HepG2 (cell line): ENCODE data around the gene GLRA3. TPM values are rescaled to one million over a fixed set of nuclear protein-coding genes. Genes with fewer than 3 reads are reported as not detected.

Source experiments
- ATAC-seq: fragments of 200-7000 bp; cut with Tn5 transposase; 3 replicates; pipeline ENCODE4 v1.9.1; 2020; ENCODE audit warnings: mild to moderate bottlenecking, moderate library complexity
- BruUV-seq: library from RNA; stranded (reverse); fragments of 400-500 nt; replicated peaks from 2 replicates; lab custom pipeline; 2021; lab: Mats Ljungman, UMichigan
- CTCF ChIA-PET: fragments of 300-600 bp; formaldehyde crosslinking; extraction: SDS; loops from one replicate; lab custom pipeline; 2021; ENCODE audit warnings: low total read pairs, inconsistent platforms, low intra/inter-chr PET ratio; lab: Yijun Ruan, JAX
- POLR2A ChIA-PET: fragments of 350-600 bp; sonication (Branson Sonifier 250); formaldehyde crosslinking; loops from one replicate; lab custom pipeline; 2020; ENCODE audit warnings: antibody characterized with exemption, inconsistent platforms; lab: Yijun Ruan, JAX
- DNase-seq: peaks from one replicate; pipeline ENCODE4 v3.0.0-alpha.2; 2015; ENCODE audit warnings: low spot score
- FAIRE-seq: peaks from 3 replicates; lab custom pipeline; 2011; peaks lifted over from hg19 to GRCh38; lab: Jason Lieb, UNC
- H2AFZ ChIP-seq: one replicate; pipeline ENCODE4 v1.6.1; 2011; ENCODE audit warnings: low read length, inconsistent platforms
- H3K27ac ChIP-seq: fragments of 300-600 bp; 3 replicates; pipeline ENCODE4 v1.8.0; 2011; ENCODE audit warnings: mixed run types, mild to moderate bottlenecking, mixed read lengths, low read length, inconsistent platforms; ENCODE audit not compliant: insufficient read depth; ENCODE audit errors: extremely low read length
- H3K27me3 ChIP-seq, 2 experiments: fragments of 200-600 bp in 1 of 2; 2 replicates in 1 of 2; 3 replicates in 1 of 2; pipeline versions ENCODE4 v1.6.0 to v1.8.0; 2011; ENCODE audit warnings: low read length in 2 of 2, mild to moderate bottlenecking in 2 of 2, moderate library complexity in 2 of 2, inconsistent platforms in 1 of 2; ENCODE audit not compliant: insufficient read depth in 2 of 2, control insufficient read depth in 1 of 2
- H3K36me3 ChIP-seq, 2 experiments: fragments of 200-600 bp in 1 of 2; replicated peaks in 1 of 2; 2 replicates in 1 of 2; 3 replicates in 1 of 2; pipeline versions ENCODE4 v1.5.1 to v1.8.0; 2011; ENCODE audit warnings: low read length in 2 of 2, inconsistent platforms in 1 of 2; ENCODE audit not compliant: insufficient read depth in 2 of 2, control insufficient read depth in 1 of 2
- H3K4me1 ChIP-seq: 2 replicates; pipeline ENCODE4 v1.5.1; 2012; ENCODE audit warnings: low read length, inconsistent platforms; ENCODE audit not compliant: insufficient read depth
- H3K4me2 ChIP-seq: 2 replicates; pipeline ENCODE4 v1.6.0; 2011; ENCODE audit warnings: low read depth, low read length, inconsistent platforms
- H3K4me3 ChIP-seq, 3 experiments: fragments of 200-600 bp in 1 of 3; sonication (generic), shearing (Covaris generic) in 1 of 3; replicated peaks in 1 of 3; 2 replicates each; pipeline ENCODE4 v1.5.1; 2011 to 2016; ENCODE audit warnings: low read length in 3 of 3, inconsistent platforms in 2 of 3, low read depth in 2 of 3, mild to moderate bottlenecking in 2 of 3, control low read depth in 1 of 3, mixed read lengths in 1 of 3; ENCODE audit not compliant: insufficient read depth in 1 of 3
- H3K79me2 ChIP-seq: one replicate; pipeline ENCODE4 v1.6.1; 2011; ENCODE audit warnings: low read length, inconsistent platforms; ENCODE audit not compliant: insufficient read depth
- H3K9ac ChIP-seq: 2 replicates; pipeline ENCODE4 v1.6.0; 2011; ENCODE audit warnings: mild to moderate bottlenecking, low read depth, low read length, inconsistent platforms; ENCODE audit not compliant: insufficient read depth
- H3K9me3 ChIP-seq: 2 replicates; pipeline ENCODE4 v1.5.1; 2012; ENCODE audit warnings: mild to moderate bottlenecking, low read length
- H4K20me1 ChIP-seq: 2 replicates; pipeline ENCODE4 v1.6.0; 2011; ENCODE audit warnings: inconsistent platforms, mild to moderate bottlenecking, low read length, moderate library complexity; ENCODE audit not compliant: insufficient read depth
- ATF7 ChIP-seq, 2 experiments: fragments of 450-650 bp in 1 of 2; sonication (generic) in 1 of 2; formaldehyde crosslinking in 1 of 2; IDR thresholded peaks; 2 replicates each; pipeline versions ENCODE4 v1.4.0 to v1.6.1; 2016 to 2020; ENCODE audit warnings: antibody characterized with exemption in 1 of 2, mild to moderate bottlenecking in 1 of 2, missing genetic modification reagents in 1 of 2
- DPF2 ChIP-seq: sonication (generic); formaldehyde crosslinking; IDR thresholded peaks from 2 replicates; pipeline ENCODE4 v1.4.0; 2020; ENCODE audit warnings: mild to moderate bottlenecking, low read depth, missing genetic modification reagents, borderline replicate concordance
- DR1 ChIP-seq: sonication (generic); formaldehyde crosslinking; IDR thresholded peaks from 2 replicates; pipeline ENCODE4 v1.8.0; 2021; ENCODE audit warnings: mild to moderate bottlenecking, missing genetic modification reagents, inconsistent platforms
- KDM2A ChIP-seq: sonication (generic); formaldehyde crosslinking; IDR thresholded peaks from 2 replicates; pipeline ENCODE4 v1.4.0; 2020; ENCODE audit warnings: low read depth, missing genetic modification reagents, borderline replicate concordance
- NBN ChIP-seq: fragments of 450-650 bp; conservative IDR thresholded peaks from 2 replicates; pipeline ENCODE4 v1.6.1; 2017
- NFYB ChIP-seq: sonication (generic); formaldehyde crosslinking; IDR thresholded peaks from 2 replicates; pipeline ENCODE4 v1.4.0; 2020; ENCODE audit warnings: missing genetic modification reagents
- ZIK1 ChIP-seq: sonication (generic); formaldehyde crosslinking; IDR thresholded peaks from 2 replicates; pipeline ENCODE4 v1.5.0; 2020; ENCODE audit warnings: mild to moderate bottlenecking, low read depth, missing genetic modification reagents, borderline replicate concordance
- ZNF317 ChIP-seq: sonication (generic); formaldehyde crosslinking; IDR thresholded peaks from 2 replicates; pipeline ENCODE4 v1.5.0; 2020; ENCODE audit warnings: mild to moderate bottlenecking, missing genetic modification reagents
- ZNF773 ChIP-seq: sonication (generic); formaldehyde crosslinking; IDR thresholded peaks from 2 replicates; pipeline ENCODE4 v1.4.0; 2020; ENCODE audit warnings: missing genetic modification reagents, borderline replicate concordance
- ZNF775 ChIP-seq: sonication (generic); formaldehyde crosslinking; IDR thresholded peaks from 2 replicates; pipeline ENCODE4 v1.4.0; 2020; ENCODE audit warnings: missing genetic modification reagents, mild to moderate bottlenecking, moderate library complexity, borderline replicate concordance
- WGBS: methylation state at CpG from one replicate; pipeline ENCODE4 v1.1.6; 2017; ENCODE audit warnings: low lambda C conversion rate; 5-methylcytosine and 5-hydroxymethylcytosine counted together
- in situ Hi-C: cut with HindIII; loops from 2 replicates; pipeline ENCODE4 v1.10.0; 2017; ENCODE audit warnings: low pct_unique_long_range_greater_than_20kb; ENCODE audit not compliant: extremely low pct_ligation_motif_present
- intact Hi-C: fragments of 100-400 bp; cut with micrococcal nuclease; formaldehyde crosslinking; loops from one replicate; pipeline ENCODE4 v1.10.0; 2022; ENCODE audit not compliant: unreplicated experiment
- polyA plus RNA-seq, 8 experiments: library from polyadenylated mRNA; depleted of rRNA in 3 of 8; stranded (reverse) in 7 of 8; unstranded in 1 of 8; fragments of >200 nt; fragmentation: Illumina TruSeq in 4 of 8; extraction: Trizol in 4 of 8; gene quantifications; 2 replicates each; pipeline versions ENCODE4 v1.2.1 to v1.2.3, GENCODE V29; 2011 to 2016; ENCODE audit warnings: low read depth in 4 of 8, missing spikeins in 1 of 8, mixed read lengths in 1 of 8; ENCODE audit not compliant: insufficient read depth in 1 of 8
- total RNA-seq, 5 experiments: library from RNA; depleted of rRNA; stranded (reverse); fragments of >200 nt; fragmentation: Illumina TruSeq; extraction: Trizol; gene quantifications; 2 replicates each; pipeline ENCODE4 v1.2.3, GENCODE V29; 2016; ENCODE audit warnings: low read depth in 1 of 5
- TF ChIP-seq, protein P1 (sequence below): sonication (generic); formaldehyde crosslinking; IDR thresholded peaks from 2 replicates; pipeline ENCODE4 v1.4.0; 2020; ENCODE audit warnings: missing genetic modification reagents; ENCODE audit errors: not compliant biosample characterization
- TF ChIP-seq, protein P2 (sequence below): sonication (generic); formaldehyde crosslinking; IDR thresholded peaks from 2 replicates; pipeline ENCODE4 v1.5.0; 2020; ENCODE audit warnings: mild to moderate bottlenecking, missing genetic modification reagents, borderline replicate concordance

The GLRA3 gene
- total and polyA plus RNA-seq, 2 of the 13 experiments (the other 11 are each of a cell fraction or from before 2014, with no cell fraction given): not detected

DNA sequence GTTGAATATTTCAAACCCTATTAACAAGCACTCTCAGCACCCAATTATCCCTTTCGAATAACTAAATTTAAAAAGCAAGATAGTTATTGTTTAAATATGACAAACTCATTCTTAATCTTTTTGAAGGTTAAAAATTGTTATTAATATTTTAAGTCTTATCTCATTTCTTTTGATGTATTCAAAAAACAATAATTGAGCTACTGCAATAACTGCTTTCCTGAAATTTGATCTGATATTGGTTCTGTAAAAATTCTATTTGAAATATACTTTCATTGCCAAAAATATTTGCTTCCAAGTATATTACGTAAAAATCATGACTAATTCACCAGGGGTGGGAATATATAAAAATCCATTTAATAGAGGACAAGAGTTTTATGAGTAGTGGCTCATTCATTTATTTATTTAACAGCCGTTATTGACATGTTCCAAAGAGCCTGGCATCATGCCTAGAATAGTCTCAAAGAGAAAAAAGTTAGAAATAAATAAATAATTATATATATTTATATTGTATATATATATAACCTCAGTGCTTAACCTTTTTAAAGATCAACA is 34.4 kb downstream of the GLRA3 start:
- Histone ChIP-seq H3K79me2 (no peaks in the 10 kb centered on the region), H3K27me3 (no peaks in the 10 kb centered on the region), H3K36me3 (no peaks in the 10 kb centered on the region), H3K9me3 (peaks cover 8% of the 10 kb centered on the region; the same call in 1 of the 2 replicates), H4K20me1 (no peaks in the 10 kb centered on the region), H3K4me3 (no peak overlapping the region), H3K27ac (no peak overlapping the region), H3K4me1 (no peaks in the 10 kb centered on the region), H2AFZ (no peak overlapping the region), H3K4me2 (no peak overlapping the region), H3K9ac (no peak overlapping the region)
- ChIA-PET CTCF (no interaction called here), POLR2A (no interaction called here)
- BruUV-seq: no TSS peak
- WGBS: 2% methylated on average over 3 of the region's 3 CpGs
- no peak for DNase-seq
- intact Hi-C loops (no loop called here), in situ Hi-C loops (no loop called here)
- no peak for ATAC-seq
- no peak for FAIRE-seq
- TF ChIP-seq NBN (no peak), DPF2 (no peak), ZIK1 (CRISPR knock-in tag) (no peak), KDM2A (CRISPR knock-in tag) (no peak)
- TF ChIP-seq, protein P1, sequence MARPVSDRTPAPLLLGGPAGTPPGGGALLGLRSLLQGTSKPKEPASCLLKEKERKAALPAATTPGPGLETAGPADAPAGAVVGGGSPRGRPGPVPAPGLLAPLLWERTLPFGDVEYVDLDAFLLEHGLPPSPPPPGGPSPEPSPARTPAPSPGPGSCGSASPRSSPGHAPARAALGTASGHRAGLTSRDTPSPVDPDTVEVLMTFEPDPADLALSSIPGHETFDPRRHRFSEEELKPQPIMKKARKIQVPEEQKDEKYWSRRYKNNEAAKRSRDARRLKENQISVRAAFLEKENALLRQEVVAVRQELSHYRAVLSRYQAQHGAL (CRISPR knock-in tag): no peak

DNA sequence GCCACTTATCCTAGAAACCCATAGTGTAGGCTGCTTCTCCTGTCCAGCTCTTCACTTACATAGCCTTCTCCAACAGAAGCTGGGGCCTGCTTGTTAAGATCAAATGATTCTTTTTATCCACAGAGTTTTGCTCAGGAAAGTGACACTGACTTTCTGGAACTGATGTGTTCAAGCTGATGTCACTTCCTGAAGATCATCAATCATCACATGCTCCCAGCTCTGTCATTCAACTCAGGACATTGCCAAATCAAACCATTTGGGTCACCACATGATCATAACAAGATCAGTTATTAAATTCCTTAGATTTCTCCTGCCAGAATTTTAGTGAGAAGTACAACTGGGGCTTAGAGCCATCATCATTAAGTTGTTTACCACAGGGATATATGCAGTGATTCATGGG is 39.4 kb downstream of the GLRA3 start:
- ChIA-PET CTCF (no interaction called here), POLR2A (no interaction called here)
- FAIRE-seq: no peak
- H3K9me3 ChIP-seq: no peaks in the 10 kb centered on the region
- H3K9ac ChIP-seq: no peak overlapping the region
- no peaks in the 10 kb centered on the region for H3K27me3 ChIP-seq
- no peaks in the 10 kb centered on the region for H3K36me3 ChIP-seq
- H3K4me2 ChIP-seq: no peak overlapping the region
- ATAC-seq: no peak
- in situ Hi-C loops: no loop called here
- TF ChIP-seq ZNF775 (CRISPR knock-in tag) (no peak), ZNF773 (no peak), ZNF317 (CRISPR knock-in tag) (no peak), ATF7 (IDR thresholded peaks at IDR 0.05) (no peak), ATF7 (CRISPR knock-in tag; IDR thresholded peaks at IDR 0.05) (no peak), NFYB (CRISPR knock-in tag) (no peak), DR1 (CRISPR knock-in tag) (no peak)
- TF ChIP-seq, protein P2, sequence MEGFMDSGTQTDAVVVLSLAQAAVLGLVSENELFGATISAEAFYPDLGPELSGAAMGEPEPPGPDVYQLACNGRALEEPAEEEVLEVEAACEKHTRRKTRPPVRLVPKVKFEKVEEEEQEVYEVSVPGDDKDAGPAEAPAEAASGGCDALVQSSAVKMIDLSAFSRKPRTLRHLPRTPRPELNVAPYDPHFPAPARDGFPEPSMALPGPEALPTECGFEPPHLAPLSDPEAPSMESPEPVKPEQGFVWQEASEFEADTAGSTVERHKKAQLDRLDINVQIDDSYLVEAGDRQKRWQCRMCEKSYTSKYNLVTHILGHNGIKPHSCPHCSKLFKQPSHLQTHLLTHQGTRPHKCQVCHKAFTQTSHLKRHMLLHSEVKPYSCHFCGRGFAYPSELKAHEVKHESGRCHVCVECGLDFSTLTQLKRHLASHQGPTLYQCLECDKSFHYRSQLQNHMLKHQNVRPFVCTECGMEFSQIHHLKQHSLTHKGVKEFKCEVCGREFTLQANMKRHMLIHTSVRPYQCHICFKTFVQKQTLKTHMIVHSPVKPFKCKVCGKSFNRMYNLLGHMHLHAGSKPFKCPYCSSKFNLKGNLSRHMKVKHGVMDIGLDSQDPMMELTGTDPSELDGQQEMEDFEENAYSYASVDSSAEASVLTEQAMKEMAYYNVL (CRISPR knock-in tag): no peak
- no peak overlapping the region for H3K4me3 ChIP-seq
- no peak for DNase-seq
- no peak overlapping the region for H3K27ac ChIP-seq
- no peak overlapping the region for H2AFZ ChIP-seq
- H3K4me1 ChIP-seq: no peaks in the 10 kb centered on the region
- intact Hi-C loops: no loop called here
- H4K20me1 ChIP-seq: no peaks in the 10 kb centered on the region
- H3K79me2 ChIP-seq: no peaks in the 10 kb centered on the region
- no TSS peak for BruUV-seq
